HCT116 (cell line): Measurements from ENCODE around the gene TTC39C. TPM values are rescaled to one million over a fixed set of nuclear protein-coding genes. Genes with fewer than 3 reads are reported as not detected.
A peak's percentile ranks its signal among the peaks of the same experiment; 100 is the strongest.

Experiments
- ATAC-seq: fragments of 200-7000 bp; cut with Tn5 transposase; 2 replicates; pipeline ENCODE4 v1.9.1; 2020; ENCODE audit warnings: mild to moderate bottlenecking, moderate library complexity
- BruUV-seq: library from RNA; stranded (reverse); fragments of 400-500 nt; replicated peaks from 2 replicates; lab custom pipeline; 2021; lab: Mats Ljungman, UMichigan
- CTCF ChIA-PET: fragments of 300-600 bp; sonication (Branson Sonifier 250); formaldehyde crosslinking; loops from one replicate; lab custom pipeline; 2021; ENCODE audit warnings: antibody characterized with exemption; lab: Charles Lee
- POLR2A ChIA-PET: fragments of 300-600, 350-600 bp; sonication (Branson Sonifier 250); formaldehyde crosslinking; loops from one replicate; lab custom pipeline; 2021; ENCODE audit warnings: antibody characterized with exemption; lab: Charles Lee
- RAD21 ChIA-PET, 2 experiments: fragments of 300-600 bp; sonication (Branson Sonifier 250); formaldehyde crosslinking; loops; one replicate each; lab custom pipeline; 2023; ENCODE audit warnings: low total read pairs in 2 of 2; ENCODE audit not compliant: uncharacterized antibody in 2 of 2, unreplicated experiment in 2 of 2, low non-redundant PET in 1 of 2; lab: Charles Lee
- DNase-seq: peaks from one replicate; pipeline ENCODE4 v3.0.0-alpha.2; 2010; ENCODE audit warnings: low read depth, low spot score
- H2AFZ ChIP-seq: fragments of 200-600 bp; shearing (Covaris generic), sonication (generic); 2 replicates; pipeline ENCODE4 v1.6.1; 2017; ENCODE audit warnings: low read depth, mixed run types, mixed read lengths, antibody characterized with exemption, low read length; ENCODE audit not compliant: poor library complexity, severe bottlenecking
- H3K27ac ChIP-seq: 2 replicates; pipeline ENCODE4 v1.5.1; 2012; ENCODE audit warnings: low read depth, low read length
- H3K27me3 ChIP-seq: fragments of 200-600 bp; sonication (generic); 2 replicates; pipeline ENCODE4 v1.6.1; 2016; ENCODE audit warnings: mixed run types, low read length, mixed read lengths; ENCODE audit not compliant: insufficient read depth
- H3K36me3 ChIP-seq, 2 experiments: fragments of 200-500 bp in 1 of 2; fragments of 200-600 bp in 1 of 2; sonication (Bioruptor generic) in 1 of 2; sonication (generic) in 1 of 2; 2 replicates each; pipeline versions ENCODE4 v1.5.1 to v1.6.1; 2014 to 2016; ENCODE audit warnings: low read length in 2 of 2, inconsistent platforms in 1 of 2, mixed read lengths in 1 of 2, mixed run types in 1 of 2; ENCODE audit not compliant: insufficient read depth in 2 of 2, control insufficient read depth in 1 of 2
- H3K4me1 ChIP-seq, 2 experiments: fragments of 200-600 bp in 1 of 2; sonication (generic) in 1 of 2; 2 replicates each; pipeline versions ENCODE4 v1.5.1 to v1.6.1; 2012 to 2017; ENCODE audit warnings: low read length in 2 of 2, inconsistent platforms in 1 of 2, mild to moderate bottlenecking in 1 of 2, mixed read lengths in 1 of 2, mixed run types in 1 of 2, moderate library complexity in 1 of 2; ENCODE audit not compliant: insufficient read depth in 2 of 2, control insufficient read depth in 1 of 2
- H3K4me2 ChIP-seq: fragments of 200-600 bp; sonication (generic); 2 replicates; pipeline ENCODE4 v1.6.1; 2017; ENCODE audit warnings: mixed run types, low read length, mixed read lengths
- H3K4me3 ChIP-seq, 2 experiments: fragments of 200-600 bp in 1 of 2; sonication (generic) in 1 of 2; replicated peaks in 1 of 2; 2 replicates each; pipeline ENCODE4 v1.5.1; 2011 to 2016; ENCODE audit warnings: low read length in 2 of 2, control low read depth in 1 of 2, low read depth in 1 of 2, mild to moderate bottlenecking in 1 of 2, mixed read lengths in 1 of 2, mixed run types in 1 of 2
- H3K79me2 ChIP-seq: fragments of 200-600 bp; sonication (generic); 2 replicates; pipeline ENCODE4 v1.6.1; 2017; ENCODE audit warnings: mild to moderate bottlenecking, mixed run types, low read length, moderate library complexity, mixed read lengths; ENCODE audit not compliant: insufficient read depth
- H3K9ac ChIP-seq: fragments of 200-600 bp; sonication (generic); 2 replicates; pipeline ENCODE4 v1.6.1; 2016; ENCODE audit warnings: low read length, mixed read lengths
- H3K9me2 ChIP-seq: fragments of 200-600 bp; sonication (generic), shearing (Covaris generic); 2 replicates; pipeline ENCODE4 v1.6.1; 2017; ENCODE audit warnings: mixed run types, mild to moderate bottlenecking, moderate library complexity; ENCODE audit not compliant: insufficient read depth
- H3K9me3 ChIP-seq, 2 experiments: fragments of 200-500 bp in 1 of 2; fragments of 200-600 bp in 1 of 2; sonication (Bioruptor generic) in 1 of 2; sonication (generic) in 1 of 2; 2 replicates each; pipeline ENCODE4 v1.6.1; 2014 to 2017; ENCODE audit warnings: low read length in 2 of 2, mixed read lengths in 2 of 2, inconsistent platforms in 1 of 2, low read depth in 1 of 2, mild to moderate bottlenecking in 1 of 2, mixed run types in 1 of 2, moderate library complexity in 1 of 2; ENCODE audit not compliant: control insufficient read depth in 1 of 2, insufficient read depth in 1 of 2
- H4K20me1 ChIP-seq: fragments of 200-600 bp; sonication (generic), shearing (Covaris generic); 2 replicates; pipeline ENCODE4 v1.6.1; 2017; ENCODE audit warnings: mixed run types, mild to moderate bottlenecking, moderate library complexity; ENCODE audit not compliant: insufficient read depth
- CBX3 ChIP-seq: IDR thresholded peaks from 2 replicates; pipeline ENCODE4 v1.6.1; 2012; ENCODE audit warnings: low read depth
- CEBPB ChIP-seq: IDR thresholded peaks from 2 replicates; pipeline ENCODE4 v1.6.1; 2012; ENCODE audit warnings: low read depth
- EGR1 ChIP-seq: IDR thresholded peaks from 2 replicates; pipeline ENCODE4 v1.6.1; 2012; ENCODE audit warnings: low read depth
- EZH2 ChIP-seq: fragments of 200-600 bp; sonication (generic); IDR thresholded peaks from 2 replicates; pipeline ENCODE4 v1.6.1; 2017; ENCODE audit warnings: antibody characterized with exemption, mixed run types
- EZH2phosphoT487 ChIP-seq: fragments of 200-600 bp; IDR thresholded peaks from 2 replicates; pipeline ENCODE4 v1.6.1; 2018; ENCODE audit warnings: antibody characterized with exemption, borderline replicate concordance
- POLR2A ChIP-seq: IDR thresholded peaks from 2 replicates; pipeline ENCODE4 v1.7.0; 2011; ENCODE audit warnings: borderline replicate concordance; ENCODE audit not compliant: insufficient read depth, insufficient read length; ENCODE audit errors: extremely low read depth
- RAD21 ChIP-seq: IDR thresholded peaks from 2 replicates; pipeline ENCODE4 v1.6.1; 2012; ENCODE audit warnings: low read depth, mild to moderate bottlenecking
- SIN3A ChIP-seq: IDR thresholded peaks from 2 replicates; pipeline ENCODE4 v1.6.1; 2012; ENCODE audit warnings: low read depth
- SP1 ChIP-seq: IDR thresholded peaks from 2 replicates; pipeline ENCODE4 v1.6.1; 2012; ENCODE audit warnings: low read depth
- SRF ChIP-seq: IDR thresholded peaks from 2 replicates; pipeline ENCODE4 v1.6.1; 2012; ENCODE audit warnings: low read depth
- YY1 ChIP-seq: IDR thresholded peaks from 2 replicates; pipeline ENCODE4 v1.6.1; 2011; ENCODE audit warnings: low read length, low read depth, moderate library complexity, mild to moderate bottlenecking; ENCODE audit not compliant: insufficient replicate concordance; ENCODE audit errors: extremely low read depth
- ZFX ChIP-seq: fragments of 450-650 bp; IDR thresholded peaks from 2 replicates; pipeline ENCODE4 v1.6.1; 2017
- intact Hi-C: fragments of 100-400 bp; cut with micrococcal nuclease; formaldehyde crosslinking; loops from 2 replicates; pipeline ENCODE4 v1.10.0; 2022
- total RNA-seq: library from RNA; stranded (reverse); gene quantifications from one replicate; pipeline ENCODE4 v1.2.1, GENCODE V29; 2021; ENCODE audit not compliant: unreplicated experiment
- TF ChIP-seq, protein P1 (sequence below): IDR thresholded peaks from 2 replicates; pipeline ENCODE4 v1.6.1; 2012; ENCODE audit warnings: low read depth
- TF ChIP-seq, protein P2 (sequence below): IDR thresholded peaks from 2 replicates; pipeline ENCODE4 v1.6.1; 2012
- TF ChIP-seq, protein P3 (sequence below), 3 experiments: fragments of 200-600 bp in 1 of 3; sonication (generic) in 1 of 3; IDR thresholded peaks in 2 of 3; conservative IDR thresholded peaks in 1 of 3; 2 replicates each; pipeline ENCODE4 v1.5.1; 2012 to 2017; ENCODE audit warnings: low read depth in 2 of 3, low read length in 2 of 3, antibody characterized with exemption in 1 of 3, borderline replicate concordance in 1 of 3, control low read depth in 1 of 3, mild to moderate bottlenecking in 1 of 3, mixed read lengths in 1 of 3, mixed run types in 1 of 3, moderate library complexity in 1 of 3; ENCODE audit not compliant: insufficient read depth in 1 of 3
- TF ChIP-seq, protein P4 (sequence below): IDR thresholded peaks from 2 replicates; pipeline ENCODE4 v1.6.1; 2011; ENCODE audit warnings: mild to moderate bottlenecking, low read length, moderate library complexity; ENCODE audit not compliant: insufficient replicate concordance; ENCODE audit errors: extremely low read depth
- TF ChIP-seq, protein P5 (sequence below): IDR thresholded peaks from 2 replicates; pipeline ENCODE4 v1.6.1; 2012

TTC39C gene
- total RNA-seq, 1 experiment from 2014 or later, result 24.8 TPM

DNA sequence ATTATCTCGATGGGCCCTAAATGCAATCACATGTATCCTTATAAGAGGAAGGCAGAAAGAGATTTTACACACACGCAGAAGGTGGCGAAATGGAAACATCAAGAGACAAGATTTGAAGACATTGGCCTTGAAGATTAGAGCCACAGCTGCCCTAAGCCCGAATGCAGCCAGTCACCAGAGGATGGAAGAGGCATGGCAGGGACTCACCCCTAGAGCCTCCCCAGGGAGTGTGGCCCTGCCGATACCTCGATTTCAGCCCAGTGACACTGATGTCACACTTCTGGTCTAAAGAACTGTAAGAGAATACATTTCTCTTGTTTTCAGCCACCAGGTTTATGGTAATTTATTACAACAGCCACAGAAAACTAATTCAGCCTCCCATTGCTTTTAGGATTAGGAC lies 17.4 kb downstream of the TTC39C start (continued):
- TF ChIP-seq, protein P1, sequence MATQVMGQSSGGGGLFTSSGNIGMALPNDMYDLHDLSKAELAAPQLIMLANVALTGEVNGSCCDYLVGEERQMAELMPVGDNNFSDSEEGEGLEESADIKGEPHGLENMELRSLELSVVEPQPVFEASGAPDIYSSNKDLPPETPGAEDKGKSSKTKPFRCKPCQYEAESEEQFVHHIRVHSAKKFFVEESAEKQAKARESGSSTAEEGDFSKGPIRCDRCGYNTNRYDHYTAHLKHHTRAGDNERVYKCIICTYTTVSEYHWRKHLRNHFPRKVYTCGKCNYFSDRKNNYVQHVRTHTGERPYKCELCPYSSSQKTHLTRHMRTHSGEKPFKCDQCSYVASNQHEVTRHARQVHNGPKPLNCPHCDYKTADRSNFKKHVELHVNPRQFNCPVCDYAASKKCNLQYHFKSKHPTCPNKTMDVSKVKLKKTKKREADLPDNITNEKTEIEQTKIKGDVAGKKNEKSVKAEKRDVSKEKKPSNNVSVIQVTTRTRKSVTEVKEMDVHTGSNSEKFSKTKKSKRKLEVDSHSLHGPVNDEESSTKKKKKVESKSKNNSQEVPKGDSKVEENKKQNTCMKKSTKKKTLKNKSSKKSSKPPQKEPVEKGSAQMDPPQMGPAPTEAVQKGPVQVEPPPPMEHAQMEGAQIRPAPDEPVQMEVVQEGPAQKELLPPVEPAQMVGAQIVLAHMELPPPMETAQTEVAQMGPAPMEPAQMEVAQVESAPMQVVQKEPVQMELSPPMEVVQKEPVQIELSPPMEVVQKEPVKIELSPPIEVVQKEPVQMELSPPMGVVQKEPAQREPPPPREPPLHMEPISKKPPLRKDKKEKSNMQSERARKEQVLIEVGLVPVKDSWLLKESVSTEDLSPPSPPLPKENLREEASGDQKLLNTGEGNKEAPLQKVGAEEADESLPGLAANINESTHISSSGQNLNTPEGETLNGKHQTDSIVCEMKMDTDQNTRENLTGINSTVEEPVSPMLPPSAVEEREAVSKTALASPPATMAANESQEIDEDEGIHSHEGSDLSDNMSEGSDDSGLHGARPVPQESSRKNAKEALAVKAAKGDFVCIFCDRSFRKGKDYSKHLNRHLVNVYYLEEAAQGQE, result no peak
- TF ChIP-seq, all 23 proteins: peak for 0

DNA sequence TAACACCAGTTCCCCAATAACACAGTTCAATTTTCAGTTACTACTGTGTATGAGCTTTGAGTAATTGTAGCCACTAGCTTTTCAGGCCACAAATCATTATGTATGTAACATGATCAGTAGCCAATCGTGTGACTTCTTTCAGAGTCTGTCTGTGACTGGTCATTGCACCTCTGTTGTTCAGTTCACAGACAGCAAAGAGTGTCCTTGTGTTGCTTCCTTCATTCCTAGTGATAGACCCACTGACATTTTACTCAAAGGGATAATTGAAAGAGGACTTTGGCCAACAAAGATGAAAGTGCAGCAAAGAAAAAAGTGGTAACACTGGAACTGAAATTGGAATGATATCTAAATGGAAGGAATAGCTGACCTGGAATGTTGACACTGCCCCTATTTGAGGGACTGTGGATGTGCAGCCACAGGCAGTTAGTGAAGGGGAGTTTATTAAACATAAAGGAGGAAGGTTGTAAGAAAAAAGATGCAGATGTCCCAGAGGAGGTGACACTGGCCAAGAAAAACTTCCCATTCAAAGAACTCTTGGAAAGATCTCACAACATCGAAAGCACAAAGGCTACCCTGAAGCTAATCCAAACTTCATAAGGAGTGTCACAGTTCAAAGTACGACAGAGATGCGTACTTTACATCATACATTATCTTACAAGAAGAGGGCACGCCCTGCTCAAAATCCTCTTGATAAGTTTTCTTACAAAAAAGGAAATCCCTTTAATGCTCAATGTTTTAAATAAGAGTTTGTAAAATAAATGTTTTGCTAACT lies 19.3 kb downstream of the TTC39C start:
- Histone ChIP-seq H3K9ac (no peak overlapping the region), H3K79me2 (peaks cover 47% of the 10 kb centered on the region), H3K4me3 (no peak overlapping the region), H3K36me3 (no peaks in the 10 kb centered on the region), H3K27me3 (no peaks in the 10 kb centered on the region), H3K4me2 (no peak overlapping the region), H3K9me3 (no peaks in the 10 kb centered on the region), H4K20me1 (no peaks in the 10 kb centered on the region), H3K4me1 (peaks cover 0 to 9% of the 10 kb centered on the region in 2 experiments; a peak in 1 of 4 replicates), H2AFZ (no peak overlapping the region), H3K27ac (no peak overlapping the region), H3K9me2 (0 out of 2 replicates have a peak, but pooled peaks cover 3% of the 10 kb centered on the region)
- ChIA-PET CTCF (no interaction called here), POLR2A (no interaction called here), RAD21 (no interaction called here)
- peak; percentile 47 for ATAC-seq
- DNase-seq, result no peak
- no TSS peak for BruUV-seq
- intact Hi-C loops, result no loop called here
- TF ChIP-seq CEBPB (no peak), RAD21 (no peak), EZH2 (no peak), EZH2phosphoT487 (no peak), POLR2A (no peak), ZFX (no peak), SIN3A (no peak), CBX3 (no peak), YY1 (no peak), SRF (no peak), SP1 (no peak), EGR1 (no peak)
- TF ChIP-seq, protein P2, sequence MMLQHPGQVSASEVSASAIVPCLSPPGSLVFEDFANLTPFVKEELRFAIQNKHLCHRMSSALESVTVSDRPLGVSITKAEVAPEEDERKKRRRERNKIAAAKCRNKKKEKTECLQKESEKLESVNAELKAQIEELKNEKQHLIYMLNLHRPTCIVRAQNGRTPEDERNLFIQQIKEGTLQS, result no peak
- TF ChIP-seq, protein P3, sequence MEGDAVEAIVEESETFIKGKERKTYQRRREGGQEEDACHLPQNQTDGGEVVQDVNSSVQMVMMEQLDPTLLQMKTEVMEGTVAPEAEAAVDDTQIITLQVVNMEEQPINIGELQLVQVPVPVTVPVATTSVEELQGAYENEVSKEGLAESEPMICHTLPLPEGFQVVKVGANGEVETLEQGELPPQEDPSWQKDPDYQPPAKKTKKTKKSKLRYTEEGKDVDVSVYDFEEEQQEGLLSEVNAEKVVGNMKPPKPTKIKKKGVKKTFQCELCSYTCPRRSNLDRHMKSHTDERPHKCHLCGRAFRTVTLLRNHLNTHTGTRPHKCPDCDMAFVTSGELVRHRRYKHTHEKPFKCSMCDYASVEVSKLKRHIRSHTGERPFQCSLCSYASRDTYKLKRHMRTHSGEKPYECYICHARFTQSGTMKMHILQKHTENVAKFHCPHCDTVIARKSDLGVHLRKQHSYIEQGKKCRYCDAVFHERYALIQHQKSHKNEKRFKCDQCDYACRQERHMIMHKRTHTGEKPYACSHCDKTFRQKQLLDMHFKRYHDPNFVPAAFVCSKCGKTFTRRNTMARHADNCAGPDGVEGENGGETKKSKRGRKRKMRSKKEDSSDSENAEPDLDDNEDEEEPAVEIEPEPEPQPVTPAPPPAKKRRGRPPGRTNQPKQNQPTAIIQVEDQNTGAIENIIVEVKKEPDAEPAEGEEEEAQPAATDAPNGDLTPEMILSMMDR (IDR thresholded peaks at IDR 0.05 in 2 of 3, conservative IDR thresholded peaks at IDR 0.05 in 1 of 3; ENCODE audit: borderline replicate concordance in 1 of 3, insufficient read depth in 1 of 3, low read depth in 2 of 3, low read length in 2 of 3), result no peak; a peak in 1 of 6 replicates
- TF ChIP-seq, protein P4, sequence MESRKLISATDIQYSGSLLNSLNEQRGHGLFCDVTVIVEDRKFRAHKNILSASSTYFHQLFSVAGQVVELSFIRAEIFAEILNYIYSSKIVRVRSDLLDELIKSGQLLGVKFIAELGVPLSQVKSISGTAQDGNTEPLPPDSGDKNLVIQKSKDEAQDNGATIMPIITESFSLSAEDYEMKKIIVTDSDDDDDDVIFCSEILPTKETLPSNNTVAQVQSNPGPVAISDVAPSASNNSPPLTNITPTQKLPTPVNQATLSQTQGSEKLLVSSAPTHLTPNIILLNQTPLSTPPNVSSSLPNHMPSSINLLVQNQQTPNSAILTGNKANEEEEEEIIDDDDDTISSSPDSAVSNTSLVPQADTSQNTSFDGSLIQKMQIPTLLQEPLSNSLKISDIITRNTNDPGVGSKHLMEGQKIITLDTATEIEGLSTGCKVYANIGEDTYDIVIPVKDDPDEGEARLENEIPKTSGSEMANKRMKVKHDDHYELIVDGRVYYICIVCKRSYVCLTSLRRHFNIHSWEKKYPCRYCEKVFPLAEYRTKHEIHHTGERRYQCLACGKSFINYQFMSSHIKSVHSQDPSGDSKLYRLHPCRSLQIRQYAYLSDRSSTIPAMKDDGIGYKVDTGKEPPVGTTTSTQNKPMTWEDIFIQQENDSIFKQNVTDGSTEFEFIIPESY, result no peak
- TF ChIP-seq, protein P5, sequence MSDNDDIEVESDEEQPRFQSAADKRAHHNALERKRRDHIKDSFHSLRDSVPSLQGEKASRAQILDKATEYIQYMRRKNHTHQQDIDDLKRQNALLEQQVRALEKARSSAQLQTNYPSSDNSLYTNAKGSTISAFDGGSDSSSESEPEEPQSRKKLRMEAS, result no peak
